ENCODE measurements around the gene ACP4. TPM values are rescaled to one million over a fixed set of nuclear protein-coding genes. Genes with fewer than 3 reads are reported as not detected.
"Not testable (repeated sequence)": the region's sequence is repeated elsewhere in the genome, so short reads cannot be mapped to it uniquely, and the experiment has no call there.

ACP4 gene
- total RNA-seq, 1 donor from 2014 or later = not detected

DNA sequence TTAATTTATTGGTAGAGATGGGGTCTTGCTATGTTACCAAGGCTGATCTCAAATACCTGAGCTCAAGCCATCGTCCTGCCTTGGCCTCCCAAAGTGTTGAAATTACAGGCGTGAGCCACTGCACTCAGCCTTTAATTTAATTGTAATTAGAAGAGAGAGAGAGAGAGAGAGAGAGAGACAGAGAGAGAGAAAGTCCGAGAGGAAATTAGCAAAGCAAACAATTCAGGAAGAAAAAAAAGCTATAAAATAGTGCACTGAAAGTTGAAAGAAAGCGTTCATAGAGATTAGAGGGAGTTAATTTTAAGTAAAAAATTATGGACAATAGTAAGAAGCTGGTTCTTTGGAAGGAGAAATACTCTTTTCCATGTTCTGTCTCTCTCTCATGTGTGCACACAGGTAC is 13.0 kb upstream of the ACP4 start:
- DNase-seq (ENCODE audit: low read depth) = no peak
- Histone ChIP-seq H3K4me3 (ENCODE audit: low read depth, low read length) (no peak overlapping the region), H3K36me3 (ENCODE audit: control insufficient read depth, insufficient read depth, low read length) (no peaks in the 10 kb centered on the region), H3K27me3 (ENCODE audit: control insufficient read depth, insufficient read depth, low read length) (peaks cover 32% of the 10 kb centered on the region)
- TF ChIP-seq, protein P1, sequence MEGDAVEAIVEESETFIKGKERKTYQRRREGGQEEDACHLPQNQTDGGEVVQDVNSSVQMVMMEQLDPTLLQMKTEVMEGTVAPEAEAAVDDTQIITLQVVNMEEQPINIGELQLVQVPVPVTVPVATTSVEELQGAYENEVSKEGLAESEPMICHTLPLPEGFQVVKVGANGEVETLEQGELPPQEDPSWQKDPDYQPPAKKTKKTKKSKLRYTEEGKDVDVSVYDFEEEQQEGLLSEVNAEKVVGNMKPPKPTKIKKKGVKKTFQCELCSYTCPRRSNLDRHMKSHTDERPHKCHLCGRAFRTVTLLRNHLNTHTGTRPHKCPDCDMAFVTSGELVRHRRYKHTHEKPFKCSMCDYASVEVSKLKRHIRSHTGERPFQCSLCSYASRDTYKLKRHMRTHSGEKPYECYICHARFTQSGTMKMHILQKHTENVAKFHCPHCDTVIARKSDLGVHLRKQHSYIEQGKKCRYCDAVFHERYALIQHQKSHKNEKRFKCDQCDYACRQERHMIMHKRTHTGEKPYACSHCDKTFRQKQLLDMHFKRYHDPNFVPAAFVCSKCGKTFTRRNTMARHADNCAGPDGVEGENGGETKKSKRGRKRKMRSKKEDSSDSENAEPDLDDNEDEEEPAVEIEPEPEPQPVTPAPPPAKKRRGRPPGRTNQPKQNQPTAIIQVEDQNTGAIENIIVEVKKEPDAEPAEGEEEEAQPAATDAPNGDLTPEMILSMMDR (IDR thresholded peaks at IDR 0.05; ENCODE audit: insufficient read depth, low read length, poor library complexity, severe bottlenecking) = no peak

DNA sequence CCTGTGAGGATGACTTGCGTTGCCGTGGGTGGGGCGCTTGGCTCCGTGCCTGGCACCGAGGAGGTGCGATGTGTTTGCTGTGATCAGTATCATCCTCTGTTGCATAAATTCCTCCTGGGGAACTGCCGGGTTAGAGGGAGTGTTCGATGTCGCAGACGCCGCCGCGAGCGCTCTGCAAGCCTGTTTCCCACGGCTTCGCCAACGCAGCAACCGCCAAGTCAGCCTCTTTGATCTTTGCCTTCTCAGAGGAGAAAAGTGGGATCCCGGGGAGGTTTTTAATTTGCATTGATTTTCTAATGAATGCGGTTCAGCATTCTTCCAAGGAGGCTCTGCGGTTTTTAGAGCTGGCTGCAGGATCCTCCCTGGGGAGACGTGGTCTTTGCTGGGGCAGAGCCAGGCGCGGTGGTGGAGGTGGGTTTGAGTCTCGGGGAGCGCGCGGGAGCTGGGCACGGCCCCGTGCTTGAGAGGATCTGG is 12.3 kb upstream of the ACP4 start:
- no peaks in the 10 kb centered on the region for H3K36me3 ChIP-seq (ENCODE audit: control insufficient read depth, insufficient read depth, low read length)
- H3K4me3 ChIP-seq (ENCODE audit: low read depth, low read length) = no peak overlapping the region
- H3K27me3 ChIP-seq (ENCODE audit: control insufficient read depth, insufficient read depth, low read length) = peaks cover 32% of the 10 kb centered on the region
- TF ChIP-seq, protein P1 (IDR thresholded peaks at IDR 0.05; ENCODE audit: insufficient read depth, low read length, poor library complexity, severe bottlenecking) = no peak
- DNase-seq (ENCODE audit: low read depth) = no peak

DNA sequence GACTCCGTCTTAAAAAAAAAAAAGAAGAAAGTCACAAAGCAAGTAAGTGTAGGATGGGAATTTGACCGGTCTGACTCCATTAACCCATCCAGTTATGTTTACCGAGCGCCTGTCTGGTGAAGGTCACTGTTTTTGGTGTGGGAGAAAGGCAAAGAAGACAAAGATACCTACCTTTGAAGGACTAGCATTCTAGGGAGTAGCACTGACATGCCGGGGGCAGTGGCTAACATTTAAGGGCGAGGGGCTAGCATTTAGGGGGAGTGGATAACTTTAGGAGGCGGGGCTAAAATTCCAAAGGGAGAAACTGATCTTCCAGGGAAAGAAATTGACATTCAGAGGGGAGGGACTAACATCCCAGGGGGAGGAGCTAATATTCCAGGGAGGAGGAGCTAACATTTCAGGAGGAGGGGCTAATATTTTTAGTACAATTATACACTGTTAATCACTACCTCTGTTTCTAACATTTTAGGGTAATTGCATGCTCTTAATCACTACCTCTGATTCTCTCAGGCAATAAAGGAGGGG is 11.2 kb upstream of the ACP4 start:
- DNase-seq (ENCODE audit: low read depth) = no peak
- Histone ChIP-seq H3K4me3 (ENCODE audit: low read depth, low read length) (no peak overlapping the region), H3K27me3 (ENCODE audit: control insufficient read depth, insufficient read depth, low read length) (peaks cover 32% of the 10 kb centered on the region), H3K36me3 (ENCODE audit: control insufficient read depth, insufficient read depth, low read length) (no peaks in the 10 kb centered on the region)
- TF ChIP-seq, protein P1 (IDR thresholded peaks at IDR 0.05; ENCODE audit: insufficient read depth, low read length, poor library complexity, severe bottlenecking) = no peak

DNA sequence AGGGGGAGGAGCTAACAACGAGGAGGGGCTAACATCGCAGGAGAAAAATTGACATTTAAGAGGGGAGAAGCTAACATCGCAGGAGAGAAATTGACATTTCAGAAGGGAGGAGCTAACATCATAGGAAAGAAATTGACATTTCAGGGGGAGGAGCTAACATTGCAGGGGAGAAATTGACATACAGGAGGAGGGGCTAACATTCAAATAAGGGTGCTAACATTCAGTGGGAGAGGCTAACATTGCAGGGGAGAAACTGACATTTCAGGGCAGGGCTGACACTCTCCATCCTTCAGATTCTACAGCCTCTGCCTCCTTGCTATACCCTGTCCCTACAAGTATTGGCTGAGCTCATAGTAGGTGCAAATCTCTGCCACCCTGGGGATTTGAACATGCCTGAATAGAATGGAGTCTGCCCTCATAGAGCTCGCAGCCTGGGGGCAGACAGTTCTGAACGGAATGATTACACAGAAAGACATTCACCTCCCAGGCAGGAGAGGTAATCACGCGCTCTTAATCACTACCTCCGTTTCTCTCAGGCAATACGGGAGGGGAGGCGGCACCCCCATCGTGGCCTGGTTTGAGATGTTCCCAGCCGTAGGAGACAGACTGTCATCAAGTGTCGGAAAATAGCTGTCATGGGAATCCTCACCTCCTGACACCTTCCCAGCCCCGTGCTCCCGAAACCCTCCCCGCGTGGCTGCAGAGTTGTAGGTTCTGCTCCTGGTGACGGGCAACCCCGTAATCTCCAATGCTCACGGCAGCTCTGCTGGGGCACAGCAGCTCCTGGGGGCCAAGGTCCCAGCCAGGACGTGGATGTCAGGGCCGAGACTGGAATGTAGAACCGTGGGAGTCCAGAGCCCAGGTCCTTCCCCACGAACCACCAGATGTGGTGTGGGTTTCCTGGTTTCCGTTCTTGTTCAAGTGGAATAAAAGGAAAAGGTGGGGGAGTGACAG is 10.4 kb upstream of the ACP4 start:
- no peaks in the 10 kb centered on the region for H3K36me3 ChIP-seq (ENCODE audit: control insufficient read depth, insufficient read depth, low read length)
- TF ChIP-seq, protein P1 (IDR thresholded peaks at IDR 0.05; ENCODE audit: insufficient read depth, low read length, poor library complexity, severe bottlenecking) = no peak
- H3K27me3 ChIP-seq (ENCODE audit: control insufficient read depth, insufficient read depth, low read length) = peaks cover 32% of the 10 kb centered on the region
- no peak for DNase-seq (ENCODE audit: low read depth)
- H3K4me3 ChIP-seq (ENCODE audit: low read depth, low read length) = no peak overlapping the region

DNA sequence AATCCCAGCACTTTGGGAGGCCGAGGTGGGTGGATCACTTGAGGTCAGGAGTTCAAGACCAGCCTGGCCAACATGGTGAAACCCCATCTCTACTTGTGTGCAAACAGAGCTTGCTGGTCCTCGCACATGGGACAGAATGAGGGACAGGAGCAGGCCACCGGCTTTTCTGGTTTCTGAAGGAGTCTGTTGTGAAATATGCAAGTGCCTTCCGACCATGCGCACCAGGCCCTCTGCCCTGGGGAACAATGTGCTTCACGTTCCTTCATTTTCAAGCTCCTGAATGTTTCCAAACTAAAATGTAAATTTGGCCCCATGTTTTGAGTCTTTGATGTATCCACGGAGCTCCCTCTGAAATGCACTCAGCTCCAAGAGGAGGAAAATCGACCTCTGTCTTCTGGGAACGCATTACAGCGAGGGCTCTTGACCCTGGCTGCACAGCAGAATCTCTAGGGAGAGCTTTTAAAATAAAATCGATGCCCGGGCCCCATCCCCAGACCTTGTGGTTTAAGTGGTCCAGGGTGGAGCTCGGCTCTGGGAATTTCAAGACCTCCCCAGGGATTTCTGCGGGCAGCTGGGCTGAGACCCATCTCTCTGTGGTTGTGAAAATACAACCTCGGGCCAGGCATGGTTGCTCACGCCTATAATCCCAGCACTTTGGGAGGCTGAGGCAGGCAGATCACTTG is 9.3 kb upstream of the ACP4 start:
- peaks cover 35% of the 10 kb centered on the region for H3K27me3 ChIP-seq (ENCODE audit: control insufficient read depth, insufficient read depth, low read length)
- H3K36me3 ChIP-seq (ENCODE audit: control insufficient read depth, insufficient read depth, low read length) = no peaks in the 10 kb centered on the region
- TF ChIP-seq, protein P1 (IDR thresholded peaks at IDR 0.05; ENCODE audit: insufficient read depth, low read length, poor library complexity, severe bottlenecking) = no peak
- H3K4me3 ChIP-seq (ENCODE audit: low read depth, low read length) = no peak overlapping the region
- DNase-seq (ENCODE audit: low read depth) = no peak

DNA sequence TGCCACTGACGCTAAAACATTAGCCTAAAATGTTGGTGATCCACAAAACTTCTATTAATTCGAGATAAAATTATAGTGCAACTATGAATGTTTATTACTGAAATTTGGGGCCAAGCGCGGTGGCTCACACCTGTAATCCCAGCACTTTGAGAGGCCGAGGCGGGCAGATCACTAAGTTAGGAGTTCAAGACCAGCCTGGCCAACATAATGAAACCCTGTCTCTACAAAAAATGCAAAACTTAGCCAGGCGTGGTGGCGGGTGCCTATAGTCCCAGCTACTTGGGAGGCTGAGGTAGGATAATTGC is 6.4 kb upstream of the ACP4 start:
- H3K36me3 ChIP-seq (ENCODE audit: control insufficient read depth, insufficient read depth, low read length); H3K4me3 ChIP-seq (ENCODE audit: low read depth, low read length); DNase-seq (ENCODE audit: low read depth): not testable (repeated sequence)
- H3K27me3 ChIP-seq (ENCODE audit: control insufficient read depth, insufficient read depth, low read length) = peaks cover 22% of the 10 kb centered on the region

Measured in kidney epithelial cell (primary cell).